ENCODE data around the gene FSCN2.
"Not testable (repeated sequence)": the region's sequence is repeated elsewhere in the genome, so short reads cannot be mapped to it uniquely, and the experiment has no call there.

FSCN2 gene

GRCh38 chr17:81528651-81529436 lies 667 bp downstream of the FSCN2 start:
- no peak for DNase-seq

- no peak for DNase-seq
Observed at GRCh38 chr17:81529437-81529803, 1.2 kb downstream of the FSCN2 start.

- DNase-seq: not testable (repeated sequence)
Observed at GRCh38 chr17:81531013-81531412, 2.8 kb downstream of the FSCN2 start.

GRCh38 chr17:81531998-81532404 lies 3.8 kb downstream of the FSCN2 start:
- not testable (repeated sequence) for DNase-seq

GRCh38 chr17:81532490-81533287 lies 4.5 kb downstream of the FSCN2 start:
- no peak for DNase-seq

- DNase-seq: no peak
Observed at GRCh38 chr17:81533339-81534141, 5.4 kb downstream of the FSCN2 start.

- DNase-seq: no peak
Observed at GRCh38 chr17:81534157-81535006, 6.2 kb downstream of the FSCN2 start.

- no peak for DNase-seq
Observed at GRCh38 chr17:81535007-81535328, 6.8 kb downstream of the FSCN2 start.

- DNase-seq: no peak
Observed at GRCh38 chr17:81535480-81536298, 7.5 kb downstream of the FSCN2 start.

- DNase-seq: no peak
Observed at GRCh38 chr17:81536299-81537290, 8.4 kb downstream of the FSCN2 start.

GRCh38 chr17:81537343-81537855 lies 9.2 kb downstream of the FSCN2 start:
- peak; percentile 73 to 93 for DNase-seq

GRCh38 chr17:81537856-81538555 lies 9.8 kb downstream of the FSCN2 start:
- DNase-seq: peak; percentile 82 to 94

- DNase-seq: no peak
Observed at GRCh38 chr17:81538651-81539570, 10.7 kb downstream of the FSCN2 start.

GRCh38 chr17:81539571-81539900 lies 11.4 kb downstream of the FSCN2 start:
- DNase-seq: no peak

- no peak for DNase-seq
Observed at GRCh38 chr17:81539961-81540675, 11.9 kb downstream of the FSCN2 start.

- no peak for DNase-seq
Observed at GRCh38 chr17:81540676-81541027, 12.5 kb downstream of the FSCN2 start.

- no peak for DNase-seq
Observed at GRCh38 chr17:81541123-81541522, 12.9 kb downstream of the FSCN2 start.
